ENCODE data around the gene RUFY4. TPM values are rescaled to one million over a fixed set of nuclear protein-coding genes. Genes with fewer than 3 reads are reported as not detected.

Gene RUFY4
- total and polyA plus RNA-seq, 2 experiments from 2014 or later = 0.27 TPM; not detected in 1

- no peak for TF ChIP-seq ZNF462 (CRISPR knock-in tag; IDR thresholded peaks at IDR 0.05)
- no peak for TF ChIP-seq CTCF (conservative IDR thresholded peaks at IDR 0.05; ENCODE audit: low read depth in 2 of 2)
- TF ChIP-seq ZNF331 (CRISPR knock-in tag; IDR thresholded peaks at IDR 0.05; ENCODE audit: low read depth) = no peak
- TF ChIP-seq STAT1 (IDR thresholded peaks at IDR 0.05; ENCODE audit: unreplicated experiment) = no peak
Observed at GRCh38 chr2:218063896-218064295, 5.2 kb upstream of the RUFY4 start (continued).

- Histone ChIP-seq H3F3A (replicated peaks; ENCODE audit: low read depth) (no peaks in the 10 kb centered on the region), H3K27ac (ENCODE audit: low read depth) (no peak overlapping the region), H3K4me1 (ENCODE audit: insufficient read depth) (no peaks in the 10 kb centered on the region; the same call in 1 of the 2 replicates), H3K27me3 (ENCODE audit: insufficient read depth) (no peaks in the 10 kb centered on the region), H2AFZ (no peak overlapping the region), H3K4me2 (no peak overlapping the region), H3K36me3 (ENCODE audit: insufficient read depth) (no peaks in the 10 kb centered on the region), H4K20me1 (replicated peaks; ENCODE audit: insufficient read depth) (no peaks in the 10 kb centered on the region), H3K9me2 (ENCODE audit: insufficient read depth) (no peaks in the 10 kb centered on the region), H3K79me2 (replicated peaks; ENCODE audit: insufficient read depth) (no peaks in the 10 kb centered on the region), H3K4me3 (no peak overlapping the region)
- ATAC-seq (peak; percentile 33), DNase-seq (ENCODE audit: low spot score) (peak; percentile 19)
- Mint-ChIP-seq H3K27me3 (ENCODE audit: insufficient read depth, low read depth, poor library complexity) (peaks cover 11% of the 10 kb centered on the region), H3K9me3 (no peaks in the 10 kb centered on the region; the same call in 2 of the 3 replicates), H3K27ac (no peak overlapping the region), H3K36me3 (ENCODE audit: low read depth) (no peaks in the 10 kb centered on the region), H3K4me3 (no peak overlapping the region), H3K4me1 (peaks cover 15% of the 10 kb centered on the region)
- no peak for TF ChIP-seq EZH2phosphoT487 (IDR thresholded peaks at IDR 0.05; ENCODE audit: unreplicated experiment)
- no peak for TF ChIP-seq ZNF331 (CRISPR knock-in tag; IDR thresholded peaks at IDR 0.05; ENCODE audit: low read depth)
- TF ChIP-seq CREB1 (CRISPR knock-in tag; IDR thresholded peaks at IDR 0.05; ENCODE audit: low read depth) = no peak
- no peak for TF ChIP-seq ZNF462 (CRISPR knock-in tag; IDR thresholded peaks at IDR 0.05)
Observed at GRCh38 chr2:218065239-218066006, 3.6 kb upstream of the RUFY4 start.

All from GM23338 (cell line).